ENCODE results near the gene CMTM5. TPM values are rescaled to one million over a fixed set of nuclear protein-coding genes. Genes with fewer than 3 reads are reported as not detected.
"Not testable (repeated sequence)": the region's sequence is repeated elsewhere in the genome, so short reads cannot be mapped to it uniquely, and the experiment has no call there.

Gene CMTM5
- polyA plus RNA-seq, 6 donors from 2014 or later = 0.36 to 2.5 (median 1.6) TPM; not detected in 2

DNA sequence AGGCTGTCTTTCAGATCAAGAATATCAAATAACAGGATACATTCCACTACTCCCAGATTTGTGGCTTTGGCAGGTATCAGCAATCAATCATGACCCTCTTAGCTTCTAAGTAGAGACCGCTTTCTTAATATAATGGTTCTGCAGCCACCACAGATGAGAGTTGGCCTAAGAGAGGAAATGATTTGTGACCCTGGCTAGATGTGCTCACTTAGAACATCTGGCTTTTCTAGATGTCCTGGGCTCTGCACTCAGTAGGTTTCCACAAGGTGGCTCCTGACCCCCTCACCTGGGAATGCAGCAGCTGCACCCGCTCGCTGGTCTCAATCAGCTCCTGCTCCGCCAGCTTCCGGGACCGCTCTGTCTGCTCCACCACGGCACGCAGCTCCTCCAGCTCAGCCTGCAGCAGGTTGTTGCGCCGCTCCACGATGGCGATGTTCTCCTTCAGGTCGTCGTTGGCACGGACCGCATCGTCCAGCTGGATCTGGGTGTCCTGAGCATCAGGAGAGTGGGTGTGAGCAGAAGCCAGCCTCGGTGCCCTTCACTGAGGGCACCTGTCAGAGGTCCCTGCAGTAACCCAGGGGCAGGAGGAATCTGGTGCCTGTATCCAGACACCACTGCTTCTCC, 8.9 kb downstream of the CMTM5 start:
- no peak overlapping the region for H3K4me3 Mint-ChIP-seq

DNA sequence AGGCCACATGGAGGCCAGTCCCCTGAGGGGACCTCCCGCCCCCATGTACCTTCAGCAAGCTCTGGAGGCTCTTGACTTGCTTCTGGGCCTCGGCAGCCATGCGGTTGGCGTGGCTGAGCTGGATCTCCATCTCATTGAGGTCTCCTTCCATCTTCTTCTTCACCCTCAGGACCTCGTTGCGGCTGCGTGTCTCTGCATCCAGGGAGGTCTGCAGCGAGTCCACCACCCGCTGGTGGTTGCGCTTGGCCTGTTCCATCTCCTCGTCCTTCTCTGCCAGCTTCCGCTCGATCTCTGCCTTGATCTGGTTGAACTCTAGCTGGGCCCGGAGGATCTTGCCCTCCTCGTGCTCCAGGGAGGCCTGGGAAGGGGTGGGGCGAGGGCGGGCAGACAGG, 9.4 kb downstream of the CMTM5 start:
- H3K36me3 Mint-ChIP-seq; H3K4me1 Mint-ChIP-seq; DNase-seq; ATAC-seq (ENCODE audit: low read depth in 2 of 2); H3K9me3 Mint-ChIP-seq; H3K4me3 Mint-ChIP-seq: not testable (repeated sequence)
- H3K27me3 Mint-ChIP-seq = peaks cover 23 to 80% (median 68%) of the 10 kb centered on the region in 3 donors
- peak overlapping the region in 1 of 6 donors; percentile 37 for H3K27ac Mint-ChIP-seq

More for the DNA sequence above, 8.9 kb downstream of the CMTM5 start:
- H3K9me3 Mint-ChIP-seq = peaks cover 0 to 2% (median 0%) of the 10 kb centered on the region in 7 donors
- ATAC-seq (ENCODE audit: low read depth in 2 of 2) = no peak
- no peak overlapping the region for H3K27ac Mint-ChIP-seq
- H3K27me3 Mint-ChIP-seq = peaks cover 20 to 80% (median 73%) of the 10 kb centered on the region in 3 donors
- DNase-seq = no peak
- no peaks in the 10 kb centered on the region for H3K36me3 Mint-ChIP-seq
- H3K4me1 Mint-ChIP-seq = no peaks in the 10 kb centered on the region

DNA sequence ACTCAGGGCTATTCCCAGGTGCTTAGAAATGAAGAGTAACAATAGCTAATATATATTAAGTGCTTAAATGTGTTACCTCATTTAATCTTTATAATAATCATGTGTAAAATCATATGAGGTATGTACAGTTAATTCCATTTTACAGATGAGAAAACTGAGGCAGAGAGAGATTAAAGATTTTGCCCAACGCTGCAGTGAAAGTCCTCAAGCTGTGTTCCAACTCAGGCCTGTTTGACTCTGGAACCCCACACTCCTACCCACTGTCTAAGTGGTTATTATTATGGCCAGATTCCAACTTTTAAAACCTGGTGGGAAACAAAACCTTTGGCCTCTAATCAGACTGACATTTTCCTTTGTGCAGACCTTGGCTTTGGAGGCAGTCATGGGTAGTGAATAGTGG, 10.2 kb downstream of the CMTM5 start:
- H3K9me3 Mint-ChIP-seq = peaks cover 0 to 2% (median 0%) of the 10 kb centered on the region in 7 donors
- H3K36me3 Mint-ChIP-seq = no peaks in the 10 kb centered on the region
- H3K4me1 Mint-ChIP-seq = no peaks in the 10 kb centered on the region
- DNase-seq (no peak), ATAC-seq (ENCODE audit: low read depth in 2 of 2) (no peak)
- peaks cover 27 to 73% (median 61%) of the 10 kb centered on the region in 3 donors for H3K27me3 Mint-ChIP-seq
- H3K4me3 Mint-ChIP-seq = no peak overlapping the region
- no peak overlapping the region for H3K27ac Mint-ChIP-seq

DNA sequence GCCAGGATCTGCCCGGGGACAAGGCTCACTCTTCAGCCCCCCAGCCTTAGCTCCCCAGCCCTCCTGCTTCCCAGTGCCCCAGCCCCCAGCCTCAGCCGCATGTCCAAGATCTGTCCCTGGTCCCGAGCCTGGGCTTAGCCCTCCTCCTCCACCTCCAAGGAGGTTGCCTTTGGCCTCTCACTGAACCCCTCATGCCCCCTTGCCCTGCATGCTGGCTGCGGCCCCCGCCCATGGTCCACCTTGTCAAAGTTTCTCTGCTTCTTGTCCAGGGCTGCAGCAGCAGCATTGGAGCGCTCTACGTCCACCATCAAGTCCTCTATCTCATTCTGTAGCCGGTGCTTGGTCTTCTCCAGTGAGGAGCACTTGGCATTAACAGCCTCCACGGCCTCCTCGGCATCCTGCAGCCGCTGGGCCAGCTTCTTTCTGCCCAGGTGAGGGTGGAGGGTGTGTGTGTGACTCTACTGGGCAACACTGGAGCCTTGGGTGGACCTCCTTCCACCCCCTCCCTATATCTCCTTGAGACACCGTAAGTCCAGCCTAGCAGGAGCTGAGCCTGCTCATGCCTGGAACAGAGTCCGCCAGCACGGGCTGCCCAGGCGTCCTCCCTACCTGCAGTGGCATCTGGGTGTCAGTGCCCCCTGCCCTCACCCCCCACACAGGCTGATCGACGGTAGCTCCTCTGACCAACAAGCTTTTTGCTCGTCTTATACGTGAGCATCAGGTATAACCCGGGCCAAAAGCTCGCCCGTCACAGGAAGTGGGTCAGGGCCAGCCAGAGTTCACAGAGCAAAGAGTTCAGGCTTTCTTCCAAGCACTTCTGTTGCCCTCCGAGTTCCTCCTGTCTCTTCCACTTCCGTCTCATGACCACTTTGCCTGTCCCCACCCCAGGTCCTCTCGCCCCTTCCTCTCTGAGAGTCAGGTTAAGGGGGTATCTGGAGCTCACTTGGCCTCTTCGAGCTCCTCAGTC, 11.4 kb downstream of the CMTM5 start:
- H3K9me3 Mint-ChIP-seq = peaks cover 0 to 2% (median 0%) of the 10 kb centered on the region in 7 donors
- no peak overlapping the region for H3K27ac Mint-ChIP-seq
- no peaks in the 10 kb centered on the region for H3K36me3 Mint-ChIP-seq
- DNase-seq = no peak
- ATAC-seq (ENCODE audit: low read depth in 2 of 2) = no peak
- peaks cover 22 to 70% (median 57%) of the 10 kb centered on the region in 3 donors for H3K27me3 Mint-ChIP-seq
- H3K4me3 Mint-ChIP-seq = no peak overlapping the region
- H3K4me1 Mint-ChIP-seq = no peaks in the 10 kb centered on the region

DNA sequence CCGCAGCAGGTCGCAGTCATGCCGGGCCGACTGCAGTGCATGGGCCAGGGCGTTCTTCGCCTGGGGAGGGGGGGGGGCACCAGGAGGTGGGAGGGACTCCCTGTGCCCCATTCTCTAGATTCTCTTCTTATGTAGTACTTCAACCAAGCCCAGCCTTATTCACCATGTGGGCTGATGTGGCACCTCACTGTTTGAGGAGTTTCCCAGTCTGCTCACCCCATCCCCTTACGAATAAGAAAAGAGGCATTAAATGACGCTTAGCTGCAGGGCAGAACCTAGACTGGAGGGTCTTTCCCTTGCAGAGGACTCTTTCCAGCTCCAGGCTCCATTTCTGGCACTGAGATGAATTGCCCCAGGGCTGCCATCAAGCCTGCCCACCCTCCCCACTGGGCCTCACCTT, 12.2 kb downstream of the CMTM5 start:
- Mint-ChIP-seq H3K4me1 (no peaks in the 10 kb centered on the region), H3K9me3 (peaks cover 0 to 2% (median 0%) of the 10 kb centered on the region in 7 donors), H3K27ac (no peak overlapping the region), H3K27me3 (peaks cover 22 to 70% (median 57%) of the 10 kb centered on the region in 3 donors), H3K36me3 (no peaks in the 10 kb centered on the region), H3K4me3 (no peak overlapping the region)
- no peak for ATAC-seq (ENCODE audit: low read depth in 2 of 2)
- no peak for DNase-seq

DNA sequence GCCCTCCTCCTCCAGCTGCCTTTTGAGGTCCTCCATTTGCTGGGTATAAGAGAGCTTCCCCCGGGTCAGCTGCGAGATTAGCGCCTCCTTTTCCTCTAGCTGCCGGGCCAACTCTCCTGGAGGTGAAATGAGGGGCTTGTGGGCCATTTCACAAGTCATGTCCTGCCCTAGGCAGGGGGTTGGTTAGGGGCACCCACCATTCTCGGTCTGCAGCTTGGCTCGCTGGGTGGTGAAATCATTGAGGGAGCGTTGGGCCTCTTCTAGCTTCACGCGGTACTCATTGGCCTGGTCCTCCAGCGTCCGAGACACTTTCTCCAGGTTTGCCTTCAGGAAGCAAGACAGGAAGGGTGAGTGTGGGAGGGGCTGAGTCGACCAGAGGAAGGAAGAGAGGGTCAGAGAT, 12.6 kb downstream of the CMTM5 start:
- peaks cover 22 to 69% (median 53%) of the 10 kb centered on the region in 3 donors for H3K27me3 Mint-ChIP-seq
- H3K4me3 Mint-ChIP-seq = no peak overlapping the region
- no peaks in the 10 kb centered on the region for H3K36me3 Mint-ChIP-seq
- no peak for DNase-seq
- H3K27ac Mint-ChIP-seq = no peak overlapping the region
- H3K9me3 Mint-ChIP-seq = peaks cover 0 to 2% (median 0%) of the 10 kb centered on the region in 7 donors
- no peaks in the 10 kb centered on the region for H3K4me1 Mint-ChIP-seq
- ATAC-seq (ENCODE audit: low read depth in 2 of 2) = no peak

DNA sequence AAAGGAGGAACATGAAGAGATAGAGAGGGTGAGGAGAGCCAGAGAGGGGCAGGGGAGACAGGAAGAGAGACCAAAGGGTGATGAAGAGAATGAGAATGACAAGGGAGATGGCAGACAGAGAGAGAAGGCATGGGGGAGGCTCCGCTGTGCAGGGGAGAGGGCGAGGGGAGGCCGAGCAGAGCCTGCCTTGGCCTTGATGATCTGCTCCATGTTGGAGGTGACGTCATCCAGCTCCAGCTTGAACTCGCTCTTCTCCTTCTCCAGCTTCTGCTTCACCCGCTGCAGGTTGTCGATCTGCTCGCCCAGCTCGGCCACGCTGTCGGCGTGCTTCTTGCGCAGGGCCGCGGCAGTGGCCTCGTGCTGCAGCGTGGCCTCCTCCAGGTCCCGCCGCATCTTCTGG, 13.0 kb downstream of the CMTM5 start:
- H3K27ac Mint-ChIP-seq; H3K4me1 Mint-ChIP-seq; H3K4me3 Mint-ChIP-seq; H3K36me3 Mint-ChIP-seq; H3K9me3 Mint-ChIP-seq; DNase-seq; ATAC-seq (ENCODE audit: low read depth in 2 of 2): not testable (repeated sequence)
- H3K27me3 Mint-ChIP-seq = peaks cover 22 to 66% (median 48%) of the 10 kb centered on the region in 3 donors

DNA sequence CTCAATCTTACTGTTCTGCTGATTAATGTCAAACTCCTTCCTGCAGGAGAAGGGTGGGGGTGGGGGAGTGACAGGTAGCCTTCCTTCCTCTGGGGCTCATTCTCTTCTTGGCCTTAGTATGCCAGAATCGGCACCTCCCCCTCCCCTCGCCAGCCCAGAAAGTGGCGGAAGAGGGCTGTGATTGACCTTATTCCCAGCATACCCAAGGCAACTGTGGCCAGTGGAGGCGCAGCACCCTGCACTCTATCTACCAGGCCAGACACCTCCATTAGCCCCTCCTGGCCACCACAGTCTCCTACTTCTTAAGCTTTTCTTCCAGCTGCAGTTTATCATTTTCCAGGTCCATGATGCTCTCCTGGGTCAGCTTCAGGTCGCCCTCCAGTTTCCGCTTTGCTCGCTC, 15.8 kb downstream of the CMTM5 start:
- Mint-ChIP-seq H3K9me3 (no peaks in the 10 kb centered on the region), H3K36me3 (no peaks in the 10 kb centered on the region), H3K27me3 (peaks cover 18 to 63% (median 36%) of the 10 kb centered on the region in 3 donors), H3K4me1 (no peaks in the 10 kb centered on the region), H3K4me3 (no peak overlapping the region), H3K27ac (no peak overlapping the region)
- ATAC-seq (ENCODE audit: low read depth in 2 of 2) = no peak
- DNase-seq = no peak

DNA sequence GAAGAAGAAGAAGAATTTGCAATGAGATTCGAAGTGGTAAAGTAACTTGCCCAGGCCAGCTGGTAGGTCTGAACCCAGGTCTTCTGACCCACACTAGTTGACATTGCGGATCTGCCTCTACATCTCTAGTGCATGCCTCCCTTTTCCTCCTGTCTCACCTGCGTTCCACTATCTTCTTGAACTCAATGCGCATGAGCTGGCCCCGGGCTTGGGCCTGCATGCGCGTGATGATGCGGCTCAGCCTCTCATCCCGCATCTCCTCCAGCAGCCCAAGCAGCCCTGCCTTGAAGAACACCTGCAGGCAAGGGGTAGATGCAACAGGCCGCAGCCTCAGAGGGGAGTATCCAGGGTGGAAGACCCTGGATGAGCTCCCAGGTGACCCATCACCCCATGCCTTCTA, 19.3 kb downstream of the CMTM5 start:
- Mint-ChIP-seq H3K27ac (peak overlapping the region in 1 of 6 donors; percentile 21), H3K4me1 (no peaks in the 10 kb centered on the region), H3K4me3 (no peak overlapping the region), H3K9me3 (no peaks in the 10 kb centered on the region), H3K27me3 (peaks cover 9 to 50% (median 23%) of the 10 kb centered on the region in 3 donors), H3K36me3 (no peaks in the 10 kb centered on the region)
- no peak for ATAC-seq (ENCODE audit: low read depth in 2 of 2)
- no peak for DNase-seq

DNA sequence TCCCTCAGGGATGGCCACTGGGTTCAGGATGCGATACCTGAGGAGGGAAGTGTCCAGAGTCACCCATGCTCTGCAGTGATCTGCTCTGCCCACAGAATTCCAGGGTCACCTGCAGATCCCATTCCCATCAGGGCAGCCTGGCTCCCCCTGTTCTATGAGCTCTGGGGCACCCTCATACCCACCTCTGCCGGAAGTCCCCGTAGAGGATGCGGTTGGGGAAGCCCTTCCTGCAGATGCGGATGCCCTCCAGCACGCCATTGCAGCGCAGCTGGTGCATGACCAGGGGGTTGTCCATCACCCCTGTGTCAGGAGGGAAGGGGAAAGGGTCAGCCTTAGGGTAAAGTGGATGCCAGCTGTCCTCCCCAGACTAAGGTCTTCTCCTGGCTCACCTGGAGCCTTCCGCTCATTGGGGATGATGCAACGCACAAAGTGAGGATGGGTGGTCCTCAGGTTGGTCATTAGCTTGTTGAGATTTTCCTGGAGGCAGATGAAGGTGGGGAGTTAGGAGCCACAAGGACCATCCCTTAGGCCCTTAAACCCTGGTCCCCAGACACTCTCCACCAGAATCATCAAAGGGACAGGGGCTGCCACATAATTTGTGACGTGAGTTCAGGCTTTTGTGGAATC, 20.0 kb downstream of the CMTM5 start:
- no peaks in the 10 kb centered on the region for H3K9me3 Mint-ChIP-seq
- ATAC-seq (ENCODE audit: low read depth in 2 of 2) = no peak

DNA sequence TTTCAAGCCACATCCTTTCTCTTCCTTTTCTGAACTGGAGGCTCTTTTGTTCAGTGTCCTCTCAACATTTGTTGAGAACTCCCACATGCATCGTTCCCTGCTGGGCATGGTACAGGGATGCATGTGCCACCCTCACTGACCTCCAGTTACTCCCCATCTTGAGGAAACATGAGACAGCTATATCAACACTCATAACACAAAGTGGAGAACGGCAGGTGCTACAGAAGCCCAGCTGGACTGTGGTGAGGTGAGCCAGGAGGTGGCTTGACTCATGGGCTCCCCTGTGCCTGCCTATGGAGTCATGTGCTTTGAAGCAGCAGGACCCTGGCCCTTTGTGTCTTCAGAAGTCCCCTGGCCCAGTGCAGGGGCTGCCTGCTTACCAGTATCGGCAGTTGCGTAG, 21.5 kb downstream of the CMTM5 start:
- Mint-ChIP-seq H3K27ac (peak overlapping the region in 1 of 6 donors; percentile 41), H3K4me1 (peaks cover 0 to 8% (median 4%) of the 10 kb centered on the region in 3 donors), H3K9me3 (no peaks in the 10 kb centered on the region), H3K4me3 (no peak overlapping the region), H3K27me3 (peaks cover 9 to 57% (median 34%) of the 10 kb centered on the region in 3 donors), H3K36me3 (no peaks in the 10 kb centered on the region)
- no peak for DNase-seq
- ATAC-seq (ENCODE audit: low read depth in 2 of 2) = no peak

More for the DNA sequence above, 20.0 kb downstream of the CMTM5 start:
- Mint-ChIP-seq H3K27ac (no peak overlapping the region), H3K27me3 (peaks cover 12 to 52% (median 29%) of the 10 kb centered on the region in 3 donors), H3K4me3 (no peak overlapping the region), H3K36me3 (no peaks in the 10 kb centered on the region), H3K4me1 (no peaks in the 10 kb centered on the region)
- DNase-seq = no peak

DNA sequence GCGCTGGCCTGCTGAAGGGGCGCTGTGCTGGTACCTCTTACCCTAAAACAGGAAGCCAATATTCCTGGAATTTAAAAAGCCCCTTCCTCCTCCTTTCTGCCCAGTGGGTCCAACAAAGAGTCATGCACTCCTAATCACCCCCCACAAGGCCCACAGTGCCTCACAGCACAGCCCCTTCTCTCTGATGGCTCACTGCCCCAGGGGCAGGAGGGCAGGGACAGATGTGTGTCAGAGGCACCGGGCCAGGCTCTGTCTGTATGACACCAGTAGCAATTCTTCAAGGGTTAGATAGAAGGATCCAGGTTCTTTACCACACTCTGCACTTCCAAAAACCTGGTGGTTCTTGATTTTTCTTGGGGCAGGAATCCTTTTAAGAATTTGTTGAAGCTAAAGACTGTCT, 22.3 kb downstream of the CMTM5 start:
- Mint-ChIP-seq H3K36me3 (no peaks in the 10 kb centered on the region), H3K4me1 (peaks cover 0 to 8% (median 6%) of the 10 kb centered on the region in 3 donors), H3K27me3 (peaks cover 10 to 54% (median 31%) of the 10 kb centered on the region in 3 donors), H3K27ac (no peak overlapping the region), H3K9me3 (no peaks in the 10 kb centered on the region), H3K4me3 (no peak overlapping the region)
- ATAC-seq (ENCODE audit: low read depth in 2 of 2) (no peak), DNase-seq (no peak)

DNA sequence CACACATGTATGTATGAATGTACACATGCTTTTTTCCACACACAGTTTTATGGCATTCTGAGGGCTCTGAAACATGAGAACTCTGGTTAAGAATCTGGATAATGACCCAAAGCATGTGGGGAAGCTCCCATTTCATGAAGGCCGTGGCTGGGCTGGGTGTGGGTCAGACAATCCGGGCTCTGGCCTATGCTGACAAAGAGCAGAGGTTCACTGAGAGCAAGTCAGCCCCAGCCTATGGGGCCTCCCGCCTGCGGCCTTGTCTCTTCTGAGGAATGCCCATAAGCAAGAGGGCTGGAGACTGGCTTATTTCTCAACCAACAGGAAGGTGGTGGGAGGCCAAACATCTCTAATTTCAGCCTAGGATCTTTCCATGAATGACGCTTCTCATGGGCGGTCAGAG, 22.7 kb downstream of the CMTM5 start:
- H3K9me3 Mint-ChIP-seq = no peaks in the 10 kb centered on the region

More for the DNA sequence above, 22.7 kb downstream of the CMTM5 start:
- Mint-ChIP-seq H3K4me1 (peaks cover 0 to 8% (median 6%) of the 10 kb centered on the region in 3 donors), H3K4me3 (no peak overlapping the region), H3K27me3 (peaks cover 12 to 54% (median 31%) of the 10 kb centered on the region in 3 donors), H3K36me3 (no peaks in the 10 kb centered on the region), H3K27ac (no peak overlapping the region)
- ATAC-seq (ENCODE audit: low read depth in 2 of 2) (no peak), DNase-seq (no peak)
